OCI-LY3 (cell line): ENCODE data around the gene PSMC5.
"Not testable (repeated sequence)": the region's sequence is repeated elsewhere in the genome, so short reads cannot be mapped to it uniquely, and the experiment has no call there.

Experiments
- EZH2phosphoT487 ChIP-seq: fragments of 200-600 bp; shearing (Covaris generic); IDR thresholded peaks from 2 replicates; pipeline ENCODE4 v1.6.1; 2018; ENCODE audit warnings: antibody characterized with exemption, mixed run types, low read depth
- TF ChIP-seq, protein P1 (sequence below): fragments of 200-600, 300-600 bp; sonication (generic); IDR thresholded peaks from 2 replicates; pipeline ENCODE4 v1.5.1; 2014; ENCODE audit warnings: antibody characterized with exemption, low read length, low read depth

- TF ChIP-seq, protein P1, sequence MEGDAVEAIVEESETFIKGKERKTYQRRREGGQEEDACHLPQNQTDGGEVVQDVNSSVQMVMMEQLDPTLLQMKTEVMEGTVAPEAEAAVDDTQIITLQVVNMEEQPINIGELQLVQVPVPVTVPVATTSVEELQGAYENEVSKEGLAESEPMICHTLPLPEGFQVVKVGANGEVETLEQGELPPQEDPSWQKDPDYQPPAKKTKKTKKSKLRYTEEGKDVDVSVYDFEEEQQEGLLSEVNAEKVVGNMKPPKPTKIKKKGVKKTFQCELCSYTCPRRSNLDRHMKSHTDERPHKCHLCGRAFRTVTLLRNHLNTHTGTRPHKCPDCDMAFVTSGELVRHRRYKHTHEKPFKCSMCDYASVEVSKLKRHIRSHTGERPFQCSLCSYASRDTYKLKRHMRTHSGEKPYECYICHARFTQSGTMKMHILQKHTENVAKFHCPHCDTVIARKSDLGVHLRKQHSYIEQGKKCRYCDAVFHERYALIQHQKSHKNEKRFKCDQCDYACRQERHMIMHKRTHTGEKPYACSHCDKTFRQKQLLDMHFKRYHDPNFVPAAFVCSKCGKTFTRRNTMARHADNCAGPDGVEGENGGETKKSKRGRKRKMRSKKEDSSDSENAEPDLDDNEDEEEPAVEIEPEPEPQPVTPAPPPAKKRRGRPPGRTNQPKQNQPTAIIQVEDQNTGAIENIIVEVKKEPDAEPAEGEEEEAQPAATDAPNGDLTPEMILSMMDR = not testable (repeated sequence)
- TF ChIP-seq EZH2phosphoT487 = not testable (repeated sequence)
These were observed 39.4 kb downstream of the PSMC5 start for GRCh38 chr17:63866625-63867024.
